ENCODE measurements around the gene ISCA2.

Gene ISCA2

DNA sequence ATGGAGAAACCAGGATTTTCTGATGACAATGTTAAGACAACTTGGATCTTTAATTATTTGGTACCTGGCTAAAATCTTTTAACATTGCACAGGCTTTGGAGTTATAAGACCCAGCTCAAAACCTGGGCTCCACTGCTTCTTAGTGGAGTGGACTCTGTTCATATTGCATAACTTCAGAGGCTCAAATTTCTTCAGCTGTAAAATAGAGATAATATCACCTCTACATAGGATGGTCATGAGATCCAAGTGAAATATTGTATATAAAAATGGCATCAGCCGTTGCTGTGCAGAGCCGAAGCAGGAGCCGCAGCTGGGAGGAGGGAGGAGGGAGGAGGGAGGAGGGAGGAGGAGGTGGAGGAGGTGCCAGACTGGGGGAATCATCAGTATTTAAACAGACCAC is 11.0 kb upstream of the ISCA2 start:
- peaks cover 72% of the 10 kb centered on the region for H3K36me3 ChIP-seq
- H3K27me3 ChIP-seq = no peaks in the 10 kb centered on the region
- H3K4me3 ChIP-seq (ENCODE audit: low read depth in 1 of 2, low read length in 1 of 2) = no peak overlapping the region
- H3K9me3 ChIP-seq = no peaks in the 10 kb centered on the region
- no peak overlapping the region for H3K27ac ChIP-seq
- no peaks in the 10 kb centered on the region for H3K4me1 ChIP-seq (ENCODE audit: control insufficient read depth in 1 of 2, insufficient read depth in 1 of 2, low read depth in 1 of 2, low read length in 1 of 2)
- TF ChIP-seq, protein P1, sequence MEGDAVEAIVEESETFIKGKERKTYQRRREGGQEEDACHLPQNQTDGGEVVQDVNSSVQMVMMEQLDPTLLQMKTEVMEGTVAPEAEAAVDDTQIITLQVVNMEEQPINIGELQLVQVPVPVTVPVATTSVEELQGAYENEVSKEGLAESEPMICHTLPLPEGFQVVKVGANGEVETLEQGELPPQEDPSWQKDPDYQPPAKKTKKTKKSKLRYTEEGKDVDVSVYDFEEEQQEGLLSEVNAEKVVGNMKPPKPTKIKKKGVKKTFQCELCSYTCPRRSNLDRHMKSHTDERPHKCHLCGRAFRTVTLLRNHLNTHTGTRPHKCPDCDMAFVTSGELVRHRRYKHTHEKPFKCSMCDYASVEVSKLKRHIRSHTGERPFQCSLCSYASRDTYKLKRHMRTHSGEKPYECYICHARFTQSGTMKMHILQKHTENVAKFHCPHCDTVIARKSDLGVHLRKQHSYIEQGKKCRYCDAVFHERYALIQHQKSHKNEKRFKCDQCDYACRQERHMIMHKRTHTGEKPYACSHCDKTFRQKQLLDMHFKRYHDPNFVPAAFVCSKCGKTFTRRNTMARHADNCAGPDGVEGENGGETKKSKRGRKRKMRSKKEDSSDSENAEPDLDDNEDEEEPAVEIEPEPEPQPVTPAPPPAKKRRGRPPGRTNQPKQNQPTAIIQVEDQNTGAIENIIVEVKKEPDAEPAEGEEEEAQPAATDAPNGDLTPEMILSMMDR (IDR thresholded peaks at IDR 0.05) = no peak

DNA sequence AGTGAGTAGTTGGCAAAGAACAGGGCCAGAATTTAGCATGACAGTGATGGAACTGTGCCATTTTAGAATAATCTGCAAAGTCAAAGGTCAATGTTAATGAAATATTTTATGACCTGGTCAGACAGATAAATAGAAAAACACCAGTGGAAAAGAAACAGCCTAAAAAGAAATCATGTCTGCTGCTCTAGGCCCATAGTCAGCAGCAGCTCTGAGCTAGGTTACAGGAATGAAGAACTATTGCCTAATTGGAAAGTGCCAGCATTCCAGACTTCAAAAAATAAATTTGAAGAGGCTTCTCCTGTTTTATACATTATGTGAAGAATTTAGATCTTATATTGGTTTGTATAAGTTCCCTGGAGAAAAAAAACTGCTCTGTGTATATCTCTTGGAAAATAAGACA is 10.2 kb upstream of the ISCA2 start:
- TF ChIP-seq, protein P1 (IDR thresholded peaks at IDR 0.05) = no peak
- Histone ChIP-seq H3K27ac (no peak overlapping the region), H3K4me1 (ENCODE audit: control insufficient read depth in 1 of 2, insufficient read depth in 1 of 2, low read depth in 1 of 2, low read length in 1 of 2) (no peaks in the 10 kb centered on the region), H3K36me3 (peaks cover 64% of the 10 kb centered on the region), H3K4me3 (ENCODE audit: low read depth in 1 of 2, low read length in 1 of 2) (no peak overlapping the region), H3K27me3 (no peaks in the 10 kb centered on the region), H3K9me3 (no peaks in the 10 kb centered on the region)

DNA sequence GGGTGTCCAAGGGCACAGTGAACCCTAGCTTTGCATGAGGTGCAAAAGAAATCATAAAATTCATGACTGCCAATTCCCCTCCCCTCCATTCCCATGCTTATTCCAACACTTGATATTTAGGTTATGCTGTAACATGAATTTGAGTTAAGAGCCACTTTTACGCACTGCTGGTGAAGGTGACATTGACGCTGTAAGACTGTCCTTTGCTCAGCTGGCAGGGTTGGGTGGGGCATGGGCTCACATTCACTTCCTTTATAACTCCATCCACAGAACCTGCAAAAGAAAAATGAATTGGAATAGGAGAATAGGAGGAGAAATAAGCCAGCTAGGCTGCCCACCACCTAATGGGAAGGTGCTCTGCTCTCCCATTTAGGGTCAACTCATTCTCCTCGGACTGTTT is 7.4 kb upstream of the ISCA2 start:
- TF ChIP-seq, protein P1 (IDR thresholded peaks at IDR 0.05) = no peak
- Histone ChIP-seq H3K4me3 (ENCODE audit: low read depth in 1 of 2, low read length in 1 of 2) (no peak overlapping the region), H3K27me3 (no peaks in the 10 kb centered on the region), H3K4me1 (ENCODE audit: control insufficient read depth in 1 of 2, insufficient read depth in 1 of 2, low read depth in 1 of 2, low read length in 1 of 2) (no peaks in the 10 kb centered on the region), H3K27ac (no peak overlapping the region), H3K36me3 (peaks cover 36% of the 10 kb centered on the region), H3K9me3 (no peaks in the 10 kb centered on the region)

DNA sequence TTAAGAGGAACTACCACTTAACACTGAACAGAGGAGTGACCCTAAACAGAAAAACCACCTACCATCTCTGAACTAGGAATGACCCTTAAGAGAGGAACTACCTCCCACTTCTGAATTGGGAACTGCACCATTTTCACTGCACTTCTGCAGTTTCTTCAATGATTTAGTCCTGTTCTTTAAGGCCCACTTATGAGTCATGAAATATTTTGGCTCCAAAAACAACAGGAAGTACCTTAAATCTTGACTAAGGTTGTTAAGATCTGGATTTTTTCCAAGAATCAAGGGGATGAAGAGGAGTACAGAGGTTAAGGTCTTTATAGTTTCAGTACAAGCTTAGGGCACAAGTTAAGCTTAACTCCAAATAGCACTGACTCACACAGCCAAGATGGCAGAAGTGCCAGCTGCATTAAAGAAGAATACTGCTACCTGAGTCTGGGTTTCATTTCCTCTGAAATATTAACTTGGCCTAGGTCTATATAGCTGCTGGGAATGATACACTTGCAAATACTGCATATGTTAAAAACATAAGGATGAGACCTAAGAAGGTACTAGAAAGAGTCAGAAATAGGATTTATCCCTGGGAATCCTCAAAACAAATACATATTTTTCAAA is 4.7 kb upstream of the ISCA2 start:
- Histone ChIP-seq H3K27me3 (peaks cover 11% of the 10 kb centered on the region), H3K9me3 (no peaks in the 10 kb centered on the region), H3K36me3 (peaks cover 11% of the 10 kb centered on the region), H3K4me3 (ENCODE audit: low read depth in 1 of 2, low read length in 1 of 2) (no peak overlapping the region), H3K27ac (peak overlapping the region; percentile 13), H3K4me1 (ENCODE audit: control insufficient read depth in 1 of 2, insufficient read depth in 1 of 2, low read depth in 1 of 2, low read length in 1 of 2) (peaks cover 11 to 13% of the 10 kb centered on the region in 2 experiments)
- TF ChIP-seq, protein P1 (IDR thresholded peaks at IDR 0.05) = no peak

DNA sequence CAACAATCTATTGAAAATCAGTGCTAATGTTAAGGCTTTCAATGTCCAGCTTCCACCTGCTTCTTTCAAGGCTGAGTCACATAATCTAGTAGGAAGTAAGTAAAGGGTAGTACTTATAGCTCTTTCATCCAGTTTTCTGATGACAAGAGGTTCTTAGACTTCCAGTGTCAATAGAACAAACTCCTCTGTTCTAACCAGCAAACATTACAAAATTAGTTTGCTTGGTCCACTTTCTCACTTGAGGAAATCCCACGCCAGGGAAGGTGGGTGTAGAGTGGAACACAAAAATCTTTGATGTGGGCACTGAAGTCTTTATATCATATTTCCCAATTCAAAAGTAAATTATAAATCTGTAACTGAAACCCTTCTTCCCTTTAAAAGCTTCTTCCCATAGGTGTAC is 3.1 kb upstream of the ISCA2 start:
- H3K4me1 ChIP-seq (ENCODE audit: control insufficient read depth in 1 of 2, insufficient read depth in 1 of 2, low read depth in 1 of 2, low read length in 1 of 2) = peaks cover 17 to 20% of the 10 kb centered on the region in 2 experiments

More for the DNA sequence above, 3.1 kb upstream of the ISCA2 start:
- peaks cover 4% of the 10 kb centered on the region for H3K36me3 ChIP-seq
- TF ChIP-seq, protein P1 (IDR thresholded peaks at IDR 0.05) = no peak
- H3K27ac ChIP-seq = no peak overlapping the region
- H3K27me3 ChIP-seq = peaks cover 11% of the 10 kb centered on the region
- H3K4me3 ChIP-seq (ENCODE audit: low read depth in 1 of 2, low read length in 1 of 2) = no peak overlapping the region
- H3K9me3 ChIP-seq = no peaks in the 10 kb centered on the region

Data from neutrophil (primary cell).